CMK (cell line): ENCODE data around the gene ZNF555.

Source experiments
- DNase-seq: peaks from one replicate; pipeline ENCODE4 v3.0.0-alpha.2; 2010; ENCODE audit warnings: low read depth

Gene ZNF555

DNA sequence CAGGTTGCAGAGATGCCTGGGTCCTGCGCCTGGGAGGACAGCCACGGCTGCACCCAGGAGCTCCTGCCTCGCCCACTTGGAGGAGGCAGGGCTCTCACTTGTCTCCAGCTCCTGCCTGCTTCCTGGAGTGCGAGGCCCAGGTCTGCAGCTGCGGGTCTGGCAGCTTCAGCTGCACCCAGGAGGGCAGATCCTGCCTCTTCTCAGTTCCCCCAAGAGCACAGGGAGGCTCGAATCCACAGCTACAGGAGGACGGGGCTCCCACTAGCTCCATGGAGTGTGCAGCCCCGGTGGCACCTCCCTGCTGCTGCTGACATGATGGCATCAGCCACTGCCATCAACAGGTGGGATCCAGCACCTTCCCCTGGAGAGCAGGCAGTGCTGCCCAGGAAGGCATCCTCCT, 17.1 kb upstream of the ZNF555 start:
- no peak for DNase-seq

GRCh38 chr19:2827022-2827421, 14.3 kb upstream of the ZNF555 start:
- no peak for DNase-seq

DNA sequence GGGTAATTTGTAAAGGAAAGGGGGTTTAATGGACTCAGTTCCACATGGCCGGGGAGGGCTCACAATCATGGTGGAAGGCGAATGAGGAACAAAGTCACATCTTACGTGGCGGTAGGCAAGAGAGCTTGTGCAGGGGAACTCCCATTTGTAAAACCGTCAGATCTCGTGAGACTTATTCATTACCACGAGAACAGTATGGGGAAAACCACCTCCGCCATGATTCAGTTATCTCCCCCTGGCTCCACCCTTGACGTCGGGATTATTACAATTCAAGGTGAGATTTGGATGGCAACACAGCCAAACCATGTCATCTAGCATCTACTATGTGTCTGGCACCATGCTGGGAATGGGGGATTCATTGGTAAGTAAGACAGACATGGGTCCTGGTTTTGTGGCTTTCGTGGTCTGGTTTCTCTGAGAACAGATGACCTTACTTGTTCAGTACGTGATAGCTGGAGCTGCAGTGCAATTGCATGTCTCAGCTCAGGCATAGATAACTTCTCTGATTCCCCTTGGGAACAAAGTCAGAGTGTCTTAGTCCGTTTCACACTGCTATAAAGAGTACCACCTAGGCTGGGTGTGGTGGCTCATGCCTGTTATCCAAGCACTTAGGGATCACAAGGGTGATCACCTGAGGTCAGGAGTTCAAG, 13.3 kb upstream of the ZNF555 start:
- no peak for DNase-seq

GRCh38 chr19:2834294-2834871, 6.9 kb upstream of the ZNF555 start:
- DNase-seq: no peak

DNA sequence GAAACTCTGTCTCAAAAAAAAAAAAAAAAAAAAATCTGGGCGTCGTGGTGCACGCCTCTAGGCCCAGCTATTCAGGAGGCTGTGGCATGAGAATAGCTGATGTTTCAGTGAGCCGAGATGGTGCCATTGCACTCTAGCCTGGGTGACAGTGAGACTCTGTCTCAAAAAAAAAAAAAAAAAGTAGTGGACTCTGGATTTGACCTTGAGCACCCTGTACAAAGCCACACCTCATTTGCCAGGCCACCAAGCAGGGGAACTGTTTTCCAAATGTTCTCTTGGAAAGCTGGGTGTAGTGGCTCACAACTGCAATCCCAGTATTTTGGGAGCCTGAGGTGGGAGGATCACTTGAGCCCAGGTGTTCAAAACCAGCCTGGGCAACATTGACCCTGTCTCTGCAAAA, 3.8 kb upstream of the ZNF555 start:
- no peak for DNase-seq

- no peak for DNase-seq
Measured at GRCh38 chr19:2841855-2842574, 740 bp downstream of the ZNF555 start.

DNA sequence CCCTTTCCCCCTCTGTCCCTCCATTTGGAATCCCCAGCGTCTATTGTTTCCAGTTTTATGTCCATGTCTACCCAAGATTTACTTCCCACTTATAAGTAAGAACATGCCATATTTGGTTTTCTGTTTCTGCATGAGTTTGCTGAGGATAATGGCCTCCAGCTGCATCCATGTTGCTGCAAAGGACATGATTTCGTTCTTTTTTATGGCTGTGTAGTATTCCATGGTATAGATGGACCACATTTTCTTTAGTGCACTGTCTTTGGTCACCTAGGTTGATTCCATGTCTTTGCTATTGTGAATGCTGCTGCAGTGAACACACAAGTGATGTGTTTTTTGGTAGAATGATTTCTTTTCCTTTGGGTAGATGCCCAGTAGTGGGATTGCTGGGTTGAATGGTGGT, 3.8 kb downstream of the ZNF555 start:
- no peak for DNase-seq

DNA sequence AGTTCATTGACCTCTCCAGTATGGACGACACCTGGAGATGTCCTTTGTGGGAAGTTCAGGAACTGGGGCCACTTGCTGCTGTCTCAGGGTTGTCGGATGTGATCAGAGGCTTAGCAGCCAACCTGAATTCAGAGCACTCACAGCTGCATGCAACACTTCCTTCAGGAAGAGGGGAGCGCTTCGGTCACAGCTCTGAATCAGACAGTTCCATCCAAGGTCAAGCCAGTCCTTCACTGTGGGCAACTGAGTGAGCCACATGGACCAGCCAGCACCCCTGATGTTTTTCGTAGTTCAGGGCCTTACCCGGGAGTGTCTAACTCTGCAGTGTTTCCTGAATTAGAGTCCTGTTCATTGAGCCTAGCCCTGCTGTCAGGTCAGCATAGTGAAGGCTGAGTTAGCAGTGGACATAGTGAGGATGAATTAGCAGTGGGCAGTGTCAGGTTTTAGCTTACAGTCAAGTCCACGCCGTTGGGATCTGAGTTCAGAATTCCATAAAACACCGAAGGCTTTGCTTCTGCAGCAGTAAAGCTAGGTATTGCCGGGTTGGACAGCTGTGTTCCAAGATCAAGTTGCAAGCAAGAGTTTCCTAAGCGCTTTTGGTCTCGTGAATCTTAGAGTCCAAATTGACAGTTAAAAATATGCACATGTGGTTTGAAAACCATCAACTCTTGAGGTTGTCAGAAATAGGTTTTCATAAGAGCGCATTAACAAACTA, 5.1 kb downstream of the ZNF555 start:
- no peak for DNase-seq

- no peak for DNase-seq
Measured at GRCh38 chr19:2847507-2847906, 6.2 kb downstream of the ZNF555 start.

DNA sequence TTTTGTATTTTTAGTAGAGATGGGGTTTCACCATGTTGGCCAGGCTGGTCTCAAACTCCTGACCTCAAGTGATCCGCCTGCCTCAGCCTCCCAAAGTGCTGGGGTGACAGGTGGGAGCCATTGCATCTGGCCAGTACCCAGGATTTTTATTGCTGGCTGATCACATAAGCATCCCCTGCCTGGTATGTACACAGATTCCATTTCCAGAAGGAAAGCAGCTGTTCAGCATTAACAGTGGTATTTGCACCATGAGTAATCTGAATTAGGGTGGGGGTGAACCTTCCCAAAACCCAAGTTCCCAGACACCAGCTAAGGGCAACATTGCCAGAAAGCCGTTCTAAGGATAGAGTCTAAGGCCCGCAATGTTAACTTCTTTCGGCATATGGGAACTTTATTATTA, 7.3 kb downstream of the ZNF555 start:
- no peak for DNase-seq

DNA sequence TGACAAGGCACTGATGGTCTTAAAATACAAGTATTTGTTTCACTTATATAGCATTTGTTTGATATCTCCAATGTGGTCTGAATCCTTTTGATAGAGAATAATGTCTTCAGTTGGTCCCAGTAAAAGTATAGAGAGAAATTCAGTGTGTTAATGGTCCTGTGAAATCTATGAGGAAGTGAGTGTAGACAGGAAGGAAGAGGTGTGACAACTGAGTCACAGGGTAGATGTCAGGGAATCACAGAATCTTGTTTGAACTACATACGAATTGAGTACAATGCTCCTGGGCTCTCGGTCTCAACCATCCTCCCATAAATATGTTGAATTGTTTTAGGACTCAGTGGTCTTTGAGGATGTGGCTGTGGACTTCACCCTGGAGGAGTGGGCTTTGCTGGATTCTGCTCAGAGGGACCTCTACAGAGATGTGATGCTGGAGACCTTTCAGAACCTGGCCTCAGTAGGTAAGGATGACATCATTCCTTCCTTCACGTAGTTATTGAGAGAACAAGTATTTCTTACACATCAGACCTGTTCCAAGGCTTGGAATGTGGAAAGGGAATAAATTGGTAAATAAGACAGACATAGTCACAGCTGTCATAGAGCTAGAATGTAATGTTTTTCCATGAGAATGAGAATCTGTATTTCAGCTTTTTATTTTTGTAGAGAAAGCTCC, 9.1 kb downstream of the ZNF555 start:
- no peak for DNase-seq

DNA sequence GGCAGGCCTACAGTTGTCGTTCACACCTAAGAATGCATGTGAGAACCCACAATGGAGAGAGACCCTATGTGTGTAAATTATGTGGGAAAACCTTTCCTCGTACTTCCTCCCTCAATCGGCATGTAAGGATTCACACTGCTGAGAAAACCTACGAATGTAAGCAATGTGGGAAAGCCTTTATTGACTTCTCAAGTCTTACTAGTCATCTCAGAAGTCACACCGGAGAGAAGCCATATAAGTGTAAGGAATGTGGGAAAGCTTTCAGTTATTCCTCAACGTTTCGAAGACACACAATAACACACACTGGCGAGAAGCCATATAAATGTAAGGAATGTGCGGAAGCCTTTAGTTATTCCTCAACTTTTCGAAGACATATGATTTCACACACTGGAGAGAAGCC, 11.3 kb downstream of the ZNF555 start:
- DNase-seq: no peak

DNA sequence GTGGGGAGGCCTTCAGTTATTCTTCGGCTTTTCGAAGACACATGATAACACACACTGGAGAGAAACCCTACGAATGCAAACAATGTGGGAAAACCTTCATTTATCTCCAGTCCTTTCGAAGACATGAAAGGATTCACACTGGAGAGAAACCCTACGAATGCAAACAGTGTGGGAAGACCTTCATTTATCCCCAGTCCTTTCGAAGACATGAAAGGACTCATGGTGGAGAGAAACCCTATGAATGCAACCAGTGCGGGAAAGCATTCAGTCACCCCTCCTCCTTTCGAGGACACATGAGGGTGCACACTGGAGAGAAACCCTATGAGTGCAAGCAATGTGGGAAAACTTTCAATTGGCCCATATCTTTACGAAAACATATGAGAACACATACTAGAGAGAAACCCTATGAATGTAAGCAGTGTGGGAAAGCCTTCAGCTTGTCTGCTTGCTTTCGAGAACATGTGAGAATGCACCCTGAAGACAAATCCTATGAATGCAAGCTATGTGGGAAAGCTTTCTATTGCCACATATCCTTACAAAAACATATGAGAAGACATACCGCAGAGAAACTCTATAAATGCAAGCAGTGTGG, 11.8 kb downstream of the ZNF555 start:
- DNase-seq: no peak

GRCh38 chr19:2854849-2855248, 13.6 kb downstream of the ZNF555 start:
- no peak for DNase-seq

- DNase-seq: no peak
Measured at GRCh38 chr19:2856457-2857050, 15.3 kb downstream of the ZNF555 start.

DNA sequence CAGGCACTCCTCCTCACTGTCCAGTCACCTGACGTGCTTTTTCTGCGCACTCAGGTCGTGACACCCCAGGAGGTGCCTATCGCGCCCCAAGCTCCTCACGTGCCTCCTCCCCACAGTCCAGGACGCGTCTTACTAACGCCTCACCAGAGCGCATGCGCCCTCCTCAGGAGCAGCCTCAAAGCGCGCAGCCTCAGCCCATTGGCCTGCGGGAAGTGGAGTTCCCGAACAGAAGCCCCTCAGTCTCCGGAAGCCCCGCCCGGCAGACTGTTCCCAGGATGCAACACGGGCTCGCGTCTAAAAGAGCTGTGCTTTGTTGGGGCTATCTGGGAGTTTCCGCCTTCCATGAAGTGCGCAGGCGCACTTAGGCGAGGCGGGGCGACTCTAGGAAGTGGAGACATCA, 17.6 kb downstream of the ZNF555 start:
- DNase-seq: no peak

- no peak for DNase-seq
Measured at GRCh38 chr19:2863816-2864215, 22.5 kb downstream of the ZNF555 start.

GRCh38 chr19:2865334-2866100, 24.2 kb downstream of the ZNF555 start:
- DNase-seq: no peak

- DNase-seq: no peak
Measured at GRCh38 chr19:2866495-2867024, 25.3 kb downstream of the ZNF555 start.
